HG02870 (cell line): ENCODE data around the gene TPRG1L.
"Not testable (repeated sequence)": the region's sequence is repeated elsewhere in the genome, so short reads cannot be mapped to it uniquely, and the experiment has no call there.

Source experiments
- ATAC-seq: cut with Tn5 transposase; IDR thresholded peaks from one replicate; pipeline ENCODE4 v1.9.1; 2021; ENCODE audit warnings: mild to moderate bottlenecking, moderate library complexity; ENCODE audit not compliant: unreplicated experiment

TPRG1L gene

GRCh38 chr1:3624200-3625136 lies at the start of gene TPRG1L:
Gene TPRG1L (plus strand): TSS chr1:3625015. CDS start chr1:3625073, 58 bp downstream.
- ATAC-seq: peak; percentile 94

- ATAC-seq: not testable (repeated sequence)
Measured at GRCh38 chr1:3575515-3575914, 49.3 kb upstream of the TPRG1L start.

- no peak for ATAC-seq
Measured at GRCh38 chr1:3575993-3576392, 48.8 kb upstream of the TPRG1L start.

- ATAC-seq: no peak
Measured at GRCh38 chr1:3577300-3577699, 47.5 kb upstream of the TPRG1L start.

- no peak for ATAC-seq
Measured at GRCh38 chr1:3577711-3578432, 46.9 kb upstream of the TPRG1L start.

- ATAC-seq: no peak
Measured at GRCh38 chr1:3578433-3578805, 46.4 kb upstream of the TPRG1L start.

- no peak for ATAC-seq
Measured at GRCh38 chr1:3578906-3579305, 45.9 kb upstream of the TPRG1L start.

- ATAC-seq: no peak
Measured at GRCh38 chr1:3579626-3580025, 45.2 kb upstream of the TPRG1L start.

- no peak for ATAC-seq
Measured at GRCh38 chr1:3580231-3580630, 44.6 kb upstream of the TPRG1L start.

GRCh38 chr1:3581296-3582036 lies 43.3 kb upstream of the TPRG1L start:
- ATAC-seq: no peak

GRCh38 chr1:3583751-3584150 lies 41.1 kb upstream of the TPRG1L start:
- not testable (repeated sequence) for ATAC-seq

GRCh38 chr1:3584915-3585314 lies 39.9 kb upstream of the TPRG1L start:
- ATAC-seq: no peak

- ATAC-seq: not testable (repeated sequence)
Measured at GRCh38 chr1:3585353-3585868, 39.4 kb upstream of the TPRG1L start.

- no peak for ATAC-seq
Measured at GRCh38 chr1:3585940-3586568, 38.8 kb upstream of the TPRG1L start.

GRCh38 chr1:3586986-3587759 lies 37.6 kb upstream of the TPRG1L start:
- ATAC-seq: no peak

GRCh38 chr1:3588395-3588794 lies 36.4 kb upstream of the TPRG1L start:
- ATAC-seq: no peak

GRCh38 chr1:3590139-3590763 lies 34.6 kb upstream of the TPRG1L start:
- no peak for ATAC-seq

- ATAC-seq: no peak
Measured at GRCh38 chr1:3590951-3591865, 33.6 kb upstream of the TPRG1L start.
